ENCODE measurements around the gene PRDX2. TPM values are rescaled to one million over a fixed set of nuclear protein-coding genes. Genes with fewer than 3 reads are reported as not detected.

Gene PRDX2
- total RNA-seq, 1 experiment from 2014 or later, result 55.9 TPM

DNA sequence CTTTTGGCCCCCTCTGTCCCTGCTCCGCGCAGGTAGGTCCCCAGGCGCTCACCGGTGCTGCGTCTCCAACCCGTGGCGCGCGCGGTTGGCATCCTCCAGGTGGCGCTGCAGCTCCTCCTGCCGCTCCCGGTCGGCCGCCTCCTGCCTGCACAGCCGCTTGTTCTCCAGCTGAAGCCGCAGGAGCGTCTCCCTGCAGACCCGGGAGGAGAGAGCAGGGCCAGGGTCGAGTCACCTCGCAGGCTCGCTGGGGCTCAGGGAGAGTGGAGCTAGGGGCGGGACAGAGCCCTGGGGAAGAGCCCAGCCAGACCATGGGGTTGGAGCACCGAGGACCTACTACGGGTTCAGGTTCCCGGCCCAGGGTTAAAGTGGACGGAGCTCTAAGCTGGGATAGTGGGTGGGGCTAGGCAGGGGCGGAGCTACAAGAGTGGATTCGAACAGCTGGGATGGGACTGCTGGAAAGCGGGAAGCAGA lies 35.5 kb downstream of the PRDX2 start:
- no peaks in the 10 kb centered on the region for H3K9me3 ChIP-seq (replicated peaks)
- no peaks in the 10 kb centered on the region for H3K27me3 ChIP-seq
- no peaks in the 10 kb centered on the region for H3K4me1 ChIP-seq
- peak; percentile 78 to 80 for DNase-seq
- H3K36me3 ChIP-seq, result peaks cover 10% of the 10 kb centered on the region; the same call in 1 of the 2 replicates
- no peak overlapping the region for H3K27ac ChIP-seq
- H3K4me3 ChIP-seq, result peak overlapping the region; percentile 47

DNA sequence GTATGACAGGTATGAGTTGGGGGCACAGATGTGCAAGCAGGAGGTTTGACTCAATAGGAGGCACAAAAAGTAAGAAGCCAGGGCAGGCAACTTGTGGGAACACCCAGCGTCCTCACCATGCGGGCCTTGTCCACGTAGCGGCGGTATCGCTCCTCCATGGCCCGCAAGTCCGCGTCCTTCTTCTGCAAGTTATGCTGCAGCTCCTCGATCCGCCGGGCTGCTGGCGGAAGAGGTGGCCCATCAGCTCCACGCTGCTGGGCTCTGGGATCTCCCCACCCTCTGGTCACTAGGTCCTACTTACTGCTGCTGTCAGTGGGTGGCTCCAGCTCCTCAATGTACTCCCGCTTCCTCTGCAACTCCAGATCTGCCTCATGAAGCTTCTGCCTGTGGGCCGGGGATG lies 36.9 kb downstream of the PRDX2 start:
- H3K4me1 ChIP-seq, result no peaks in the 10 kb centered on the region
- no peak overlapping the region for H3K27ac ChIP-seq
- no peaks in the 10 kb centered on the region for H3K27me3 ChIP-seq
- no peak overlapping the region for H3K4me3 ChIP-seq
- DNase-seq, result no peak
- no peaks in the 10 kb centered on the region for H3K9me3 ChIP-seq (replicated peaks)
- peaks cover 10% of the 10 kb centered on the region; the same call in 1 of the 2 replicates for H3K36me3 ChIP-seq

DNA sequence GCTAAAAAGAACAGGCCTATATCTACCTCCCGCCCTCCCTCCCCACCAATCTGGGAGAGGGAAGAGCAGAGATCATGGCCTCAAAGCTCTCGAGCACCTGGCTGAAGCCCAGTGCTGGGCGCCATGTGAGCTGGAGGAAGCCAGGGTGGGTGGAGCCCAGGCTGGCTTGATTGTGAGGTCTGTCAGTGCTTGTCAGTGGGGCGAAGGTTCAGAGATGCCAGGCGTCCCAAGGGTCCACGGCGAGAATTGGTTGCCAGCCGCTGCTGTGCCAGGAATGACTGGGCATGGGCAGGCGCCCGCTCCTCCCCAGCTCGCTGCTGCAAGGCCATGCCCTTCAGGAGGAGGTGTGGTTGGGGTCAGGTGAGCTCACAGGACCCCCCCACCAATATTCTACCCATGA lies 38.5 kb downstream of the PRDX2 start:
- no peak for DNase-seq
- H3K4me3 ChIP-seq, result no peak overlapping the region
- no peak overlapping the region for H3K27ac ChIP-seq
- no peaks in the 10 kb centered on the region for H3K9me3 ChIP-seq (replicated peaks)
- H3K27me3 ChIP-seq, result no peaks in the 10 kb centered on the region
- no peaks in the 10 kb centered on the region for H3K4me1 ChIP-seq
- H3K36me3 ChIP-seq, result peaks cover 7% of the 10 kb centered on the region; the same call in 1 of the 2 replicates

DNA sequence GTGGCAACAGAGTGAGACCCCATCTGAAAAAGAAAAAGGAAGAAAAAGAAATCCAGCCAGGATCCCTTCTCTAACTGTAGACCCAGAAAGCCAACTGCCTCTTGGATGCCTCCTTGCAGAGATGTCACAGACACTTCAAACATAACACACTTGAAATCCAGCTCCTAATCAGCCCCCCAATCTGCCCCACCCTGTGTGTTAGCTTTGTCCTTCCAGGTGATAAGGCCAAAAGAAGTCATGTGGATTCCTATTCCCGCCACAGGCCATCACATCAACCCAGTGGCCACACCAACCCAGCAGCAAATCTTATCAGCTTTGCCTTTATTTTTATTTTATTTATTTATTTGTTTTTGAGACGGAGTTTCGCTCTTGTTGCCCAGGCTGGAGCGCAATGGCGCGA lies 41.9 kb downstream of the PRDX2 start:
- Histone ChIP-seq H3K9me3 (replicated peaks) (no peaks in the 10 kb centered on the region), H3K4me1 (no peaks in the 10 kb centered on the region), H3K4me3 (no peak overlapping the region), H3K36me3 (peaks cover 7% of the 10 kb centered on the region; the same call in 1 of the 2 replicates), H3K27me3 (no peaks in the 10 kb centered on the region), H3K27ac (no peak overlapping the region)
- no peak for DNase-seq

DNA sequence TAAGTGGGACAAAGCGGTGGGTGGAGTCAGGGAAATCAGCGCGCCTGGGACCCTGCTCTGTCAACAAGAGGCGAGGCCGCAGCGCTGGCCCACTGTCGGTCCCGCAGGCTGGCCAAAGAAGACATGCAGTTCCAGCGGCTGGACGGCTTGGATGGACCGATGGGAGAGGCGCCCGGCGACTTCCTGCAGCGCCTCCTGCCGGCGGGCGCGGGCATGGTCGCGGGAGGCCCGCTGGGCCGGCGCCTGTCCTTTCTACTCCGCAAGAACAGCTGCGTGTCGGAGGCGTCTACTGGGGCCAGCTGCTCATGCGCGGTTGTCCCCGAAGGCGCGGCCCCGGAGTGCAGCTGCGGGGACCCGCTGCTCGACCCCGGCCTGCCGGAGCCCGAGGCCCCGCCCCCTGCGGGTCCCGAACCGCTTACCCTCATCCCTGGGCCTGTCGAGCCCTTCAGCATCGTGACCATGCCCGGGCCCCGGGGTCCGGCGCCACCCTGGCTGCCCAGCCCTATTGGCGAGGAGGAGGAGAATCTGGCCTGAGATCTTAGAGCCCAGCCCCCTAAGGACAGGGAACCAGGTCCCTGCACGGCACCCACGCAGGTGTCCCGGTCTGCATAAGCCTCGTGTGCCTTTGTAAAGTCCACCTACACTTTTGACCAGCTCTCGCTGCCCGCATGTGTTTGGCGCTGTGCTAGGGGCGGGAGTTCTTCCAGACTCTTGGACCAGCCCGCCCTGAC lies 43.9 kb downstream of the PRDX2 start:
- peak; percentile 96 for DNase-seq
- Histone ChIP-seq H3K4me3 (peak overlapping the region; percentile 54), H3K27ac (peak overlapping the region; percentile 2; the same call in 1 of the 2 replicates), H3K36me3 (no peaks in the 10 kb centered on the region), H3K27me3 (no peaks in the 10 kb centered on the region), H3K4me1 (no peaks in the 10 kb centered on the region), H3K9me3 (replicated peaks) (no peaks in the 10 kb centered on the region)

DNA sequence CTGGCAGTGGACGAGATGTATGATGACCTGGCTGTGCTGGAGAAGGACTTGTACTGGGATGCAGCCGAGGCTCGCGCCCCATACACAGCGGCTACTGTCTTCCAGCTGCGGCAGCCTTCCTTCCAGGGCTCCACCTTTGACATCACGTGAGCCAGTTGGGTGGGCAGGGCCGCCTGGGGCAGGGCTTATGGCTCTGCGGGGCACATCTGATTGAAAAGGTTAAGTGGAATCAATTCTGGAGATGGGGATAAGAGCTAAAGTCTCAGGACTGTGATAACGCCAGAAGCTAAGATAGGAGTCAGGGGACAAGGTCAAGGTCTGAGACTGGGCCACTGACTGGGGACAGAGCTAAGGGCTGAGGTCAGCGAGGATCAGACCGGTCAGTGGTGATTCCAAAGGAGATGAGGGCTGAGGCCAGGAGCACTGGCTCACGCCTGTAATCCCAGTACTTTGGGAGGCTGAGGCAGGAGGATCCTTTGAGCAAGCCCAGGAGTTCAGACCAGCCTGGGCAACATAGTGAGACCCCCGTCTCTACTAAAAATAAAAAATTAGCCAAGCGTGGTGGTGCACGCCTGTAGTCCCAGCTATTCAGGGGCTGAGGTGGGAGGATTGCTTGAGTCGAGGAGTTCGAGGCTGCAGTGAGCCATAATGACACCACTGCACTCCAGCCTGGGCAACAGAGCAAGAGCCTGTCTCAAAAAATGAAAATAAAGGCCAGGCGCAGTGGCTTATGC lies 45.3 kb downstream of the PRDX2 start:
- H3K4me1 ChIP-seq, result no peaks in the 10 kb centered on the region
- no peaks in the 10 kb centered on the region for H3K36me3 ChIP-seq
- no peaks in the 10 kb centered on the region for H3K9me3 ChIP-seq (replicated peaks)
- H3K4me3 ChIP-seq, result no peak overlapping the region
- peaks cover 11% of the 10 kb centered on the region for H3K27me3 ChIP-seq
- no peak overlapping the region for H3K27ac ChIP-seq
- no peak for DNase-seq

DNA sequence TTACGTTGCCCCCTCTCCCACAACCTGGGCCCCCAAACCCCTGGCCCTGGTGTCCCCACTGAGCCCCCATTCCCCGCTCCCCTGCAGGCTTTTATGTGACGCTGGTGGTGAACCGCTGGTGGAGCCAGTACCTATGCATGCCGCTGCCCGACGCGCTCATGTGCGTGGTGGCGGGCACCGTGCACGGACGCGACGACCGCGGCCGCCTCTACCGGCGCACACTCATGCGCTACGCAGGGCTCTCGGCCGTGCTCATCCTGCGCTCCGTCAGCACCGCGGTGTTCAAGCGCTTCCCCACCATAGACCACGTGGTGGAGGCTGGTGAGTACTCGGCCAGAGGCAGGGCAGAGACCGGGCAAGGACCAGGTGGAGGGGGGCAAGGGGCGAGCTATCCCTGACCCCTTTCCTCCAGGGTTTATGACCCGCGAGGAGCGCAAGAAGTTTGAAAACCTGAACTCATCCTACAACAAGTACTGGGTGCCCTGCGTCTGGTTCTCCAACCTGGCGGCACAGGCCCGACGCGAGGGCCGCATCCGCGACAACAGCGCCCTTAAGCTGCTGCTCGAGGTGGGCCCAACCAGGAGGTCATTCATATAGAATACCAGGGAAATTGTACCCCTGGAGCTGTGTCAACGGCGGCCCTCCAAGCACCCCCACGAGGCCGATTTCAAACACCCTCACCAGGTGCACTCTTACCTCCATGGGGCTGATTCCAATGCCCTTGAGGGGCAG lies 47.0 kb downstream of the PRDX2 start:
- H3K27ac ChIP-seq, result no peak overlapping the region
- H3K27me3 ChIP-seq, result peaks cover 20% of the 10 kb centered on the region
- H3K4me1 ChIP-seq, result peaks cover 14% of the 10 kb centered on the region
- H3K9me3 ChIP-seq (replicated peaks), result no peaks in the 10 kb centered on the region
- no peak for DNase-seq
- H3K4me3 ChIP-seq, result no peak overlapping the region
- H3K36me3 ChIP-seq, result no peaks in the 10 kb centered on the region

DNA sequence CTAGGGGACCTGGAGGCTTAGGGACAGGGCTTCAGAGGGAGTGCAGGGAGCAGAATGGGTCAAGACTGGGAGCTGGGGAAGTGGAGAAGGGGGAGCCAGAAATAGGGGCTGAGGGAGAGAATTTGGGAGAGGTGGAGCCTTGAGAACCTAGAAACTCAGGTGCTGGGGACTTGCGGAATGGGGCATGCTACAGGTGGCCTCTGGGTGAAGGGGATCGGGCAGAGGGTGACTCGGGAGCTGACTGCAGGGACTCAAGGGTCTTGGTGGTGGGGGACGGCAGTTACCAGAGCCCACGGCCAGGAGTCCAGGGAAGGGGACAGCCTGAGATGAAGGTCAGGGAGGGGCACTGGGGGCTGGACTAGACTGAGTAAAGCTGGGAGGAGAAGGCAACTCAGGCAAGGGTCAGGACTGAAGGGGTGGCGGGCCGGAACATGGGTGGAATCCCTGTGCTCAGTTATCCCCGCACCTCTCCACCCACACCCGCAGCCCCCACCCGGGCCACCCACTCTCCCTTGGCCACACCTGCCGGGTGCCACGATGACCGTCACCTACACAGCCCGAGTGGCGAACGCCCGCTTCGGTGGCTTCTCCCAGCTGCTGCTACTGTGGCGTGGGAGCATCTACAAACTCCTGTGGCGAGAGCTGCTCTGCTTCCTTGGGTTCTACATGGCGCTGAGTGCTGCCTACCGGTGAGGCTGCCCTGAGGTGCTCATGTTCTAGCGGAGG lies 49.4 kb downstream of the PRDX2 start:
- Histone ChIP-seq H3K4me1 (peaks cover 25% of the 10 kb centered on the region), H3K9me3 (replicated peaks) (no peaks in the 10 kb centered on the region), H3K27ac (no peak overlapping the region), H3K4me3 (no peak overlapping the region), H3K36me3 (peaks cover 6% of the 10 kb centered on the region), H3K27me3 (peaks cover 20% of the 10 kb centered on the region)
- no peak for DNase-seq

DNA sequence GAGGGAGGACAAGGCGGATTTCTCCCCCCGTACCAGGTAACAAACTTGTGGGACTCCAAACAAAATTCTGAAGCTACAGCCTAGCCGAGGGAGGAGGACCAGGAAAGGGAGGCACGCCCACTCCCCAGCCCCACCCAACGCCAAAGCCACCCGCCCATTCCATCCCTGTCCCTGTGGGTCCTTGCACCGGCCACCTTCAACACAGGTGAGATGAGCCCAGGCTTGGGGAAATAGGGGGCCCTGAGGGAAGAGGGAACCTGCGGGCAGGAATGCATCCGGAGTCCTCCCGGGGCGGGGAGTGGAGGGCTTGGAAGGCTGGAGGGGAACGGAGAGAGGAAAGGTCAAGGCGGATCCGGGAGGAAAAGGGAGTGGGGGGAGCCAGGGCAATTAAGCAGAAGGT lies 50.0 kb downstream of the PRDX2 start, which contains the start of gene BEST2:
TSS of gene BEST2 (plus strand) at position 157 of the 400 bp plus-strand sequence. CDS start 802 bp downstream, outside the sequence.
- Histone ChIP-seq H3K36me3 (peaks cover 7% of the 10 kb centered on the region), H3K4me1 (peaks cover 25% of the 10 kb centered on the region), H3K9me3 (replicated peaks) (no peaks in the 10 kb centered on the region), H3K27me3 (peaks cover 20% of the 10 kb centered on the region), H3K27ac (no peak within 1 kb of the TSS), H3K4me3 (no peak within 1 kb of the TSS)
- DNase-seq, result no peak

DNA sequence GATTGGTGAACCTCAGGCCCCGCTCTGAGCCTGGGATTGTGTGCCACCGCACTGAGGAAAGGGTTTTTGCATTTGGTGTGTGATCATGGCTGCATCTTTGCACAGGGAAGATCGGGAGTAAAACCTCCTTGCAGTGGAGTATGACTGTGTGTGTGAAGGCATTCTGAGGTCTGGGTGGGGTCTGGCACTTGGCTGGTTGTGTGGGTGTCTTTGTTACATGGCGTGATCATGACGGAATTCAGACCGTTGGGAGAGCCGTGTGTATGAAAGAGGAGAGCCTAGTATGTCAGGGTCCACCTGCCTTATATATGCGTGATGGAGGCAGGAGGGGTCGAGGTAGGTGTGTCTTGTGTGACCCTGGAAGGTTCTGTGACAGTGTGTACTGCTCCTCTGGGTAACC lies 50.7 kb downstream of the PRDX2 start:
- no peak overlapping the region for H3K4me3 ChIP-seq
- H3K36me3 ChIP-seq, result peaks cover 15% of the 10 kb centered on the region
- H3K9me3 ChIP-seq (replicated peaks), result no peaks in the 10 kb centered on the region
- no peak overlapping the region for H3K27ac ChIP-seq
- peaks cover 25% of the 10 kb centered on the region for H3K4me1 ChIP-seq
- no peak for DNase-seq
- peaks cover 20% of the 10 kb centered on the region for H3K27me3 ChIP-seq

DNA sequence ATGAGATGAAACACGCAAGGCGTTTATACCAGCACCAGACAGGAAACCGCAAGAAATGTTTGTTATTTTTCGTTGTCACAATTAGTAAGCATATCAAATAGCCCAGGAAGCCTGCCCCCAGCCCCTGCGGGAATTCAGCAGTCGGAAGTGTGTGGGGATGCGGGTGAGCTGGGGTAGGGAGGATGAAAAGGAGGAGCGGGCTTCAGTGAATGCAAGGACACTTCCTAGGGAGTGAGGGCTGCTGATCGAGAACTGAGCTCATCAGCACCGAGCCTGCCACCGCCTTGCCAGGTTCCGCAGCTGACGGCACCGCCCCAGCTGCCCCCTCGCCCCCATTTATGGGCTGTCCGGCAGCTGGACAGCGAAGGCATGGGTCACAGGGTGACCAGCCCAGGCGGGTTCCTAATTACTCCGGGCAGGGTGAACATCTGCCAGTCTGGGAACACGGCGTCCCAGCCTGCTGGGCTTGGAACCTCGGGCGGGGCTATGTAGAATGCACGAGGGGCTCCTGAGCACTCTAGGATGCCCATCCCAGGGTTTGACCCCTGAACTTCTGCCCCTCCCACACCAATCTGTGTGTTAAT lies 51.6 kb downstream of the PRDX2 start:
- peak; percentile 71 to 72 for DNase-seq
- Histone ChIP-seq H3K9me3 (replicated peaks) (no peaks in the 10 kb centered on the region), H3K4me3 (peak overlapping the region; percentile 8; the same call in 1 of the 2 replicates), H3K4me1 (peaks cover 32% of the 10 kb centered on the region), H3K36me3 (peaks cover 15% of the 10 kb centered on the region), H3K27me3 (peaks cover 20% of the 10 kb centered on the region), H3K27ac (no peak overlapping the region)

DNA sequence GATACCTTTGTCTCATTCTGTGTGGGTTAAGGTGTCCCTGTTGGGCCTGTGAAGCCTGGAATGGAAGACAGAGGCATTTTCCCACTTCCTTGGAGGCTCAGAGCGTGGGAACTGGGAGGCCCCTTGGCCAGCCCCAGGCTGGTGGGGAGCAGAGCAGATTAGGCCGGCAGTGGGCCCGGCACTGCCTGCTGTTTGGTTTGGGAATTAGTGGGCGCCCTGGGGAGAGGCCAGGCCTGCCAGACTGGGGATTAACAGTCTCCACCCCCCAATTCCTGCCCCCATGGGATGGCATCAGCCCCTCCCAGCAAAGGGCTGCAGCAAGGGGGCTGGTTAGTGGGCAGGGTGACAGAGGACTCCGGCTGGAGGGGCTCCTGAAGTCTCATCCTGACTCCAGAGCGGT lies 53.1 kb downstream of the PRDX2 start:
- DNase-seq, result no peak
- Histone ChIP-seq H3K36me3 (peaks cover 15% of the 10 kb centered on the region), H3K4me3 (no peak overlapping the region), H3K4me1 (peaks cover 42% of the 10 kb centered on the region), H3K27ac (no peak overlapping the region), H3K9me3 (replicated peaks) (no peaks in the 10 kb centered on the region), H3K27me3 (peaks cover 20% of the 10 kb centered on the region)
